ENCODE measurements around the gene WDR33. TPM values are rescaled to one million over a fixed set of nuclear protein-coding genes. Genes with fewer than 3 reads are reported as not detected.

The WDR33 gene
- total and polyA plus RNA-seq, 9 of the 15 experiments (the other 6 are each of a cell fraction or from before 2014, with no cell fraction given): 24.2 to 57.4 (median 38.4) TPM

DNA sequence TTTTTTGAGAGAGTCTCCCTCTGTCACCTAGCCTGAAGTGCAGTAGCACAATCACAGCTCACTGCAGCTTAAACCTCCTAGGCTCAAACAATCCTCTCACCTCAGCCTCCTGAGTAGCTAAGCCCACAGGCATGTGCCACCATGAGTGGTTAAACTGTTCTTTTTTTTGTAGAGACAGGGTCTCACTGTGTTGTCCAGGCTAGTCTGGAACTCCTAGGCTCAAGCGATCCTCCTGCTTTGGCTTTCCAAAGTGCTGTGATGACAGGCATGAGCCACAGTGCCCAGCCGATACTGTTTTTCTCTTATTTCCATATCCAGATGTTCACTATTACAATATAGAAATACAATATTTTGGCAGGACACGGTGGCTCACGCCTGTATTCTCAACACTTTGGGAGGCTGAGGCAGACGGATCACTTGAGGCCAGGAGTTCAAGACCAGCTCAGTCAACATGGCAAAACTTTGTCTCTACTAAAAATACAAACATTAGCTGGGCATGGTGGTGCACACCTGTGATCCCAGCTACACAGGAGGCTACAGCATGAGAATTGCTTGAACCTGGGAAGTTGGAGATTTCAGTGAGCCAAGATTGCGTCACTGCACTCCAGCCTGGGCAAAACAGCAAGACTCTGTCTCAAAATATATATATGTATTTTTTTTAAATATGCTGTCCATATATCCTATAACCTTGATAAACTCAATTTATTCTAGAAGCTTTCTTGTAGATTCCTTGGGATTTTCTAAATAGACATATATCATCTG lies 24.7 kb downstream of the WDR33 start:
- BruUV-seq (replicated peaks): no TSS peak
- Histone ChIP-seq H3K79me2 (ENCODE audit: control insufficient read depth, insufficient read depth, low read length) (peaks cover 60% of the 10 kb centered on the region), H3K36me3 (ENCODE audit: control insufficient read depth, insufficient read depth, low read length) (peaks cover 27% of the 10 kb centered on the region; the same call in 2 of the 3 replicates), H3K9ac (ENCODE audit: insufficient read depth in 1 of 2, low read depth in 2 of 2, low read length in 2 of 2) (no peak overlapping the region), H3K9me3 (replicated peaks; ENCODE audit: control insufficient read depth, insufficient read depth, low read depth, low read length) (no peaks in the 10 kb centered on the region), H2AFZ (ENCODE audit: low read depth, low read length) (no peak overlapping the region), H3K27me3 (ENCODE audit: control insufficient read depth in 2 of 2, insufficient read depth in 2 of 2, low read length in 2 of 2) (no peaks in the 10 kb centered on the region), H3K4me3 (no peak overlapping the region), H3K27ac (ENCODE audit: extremely low read depth, low read depth, low read length) (no peak overlapping the region), H3K9me1 (ENCODE audit: control insufficient read depth, insufficient read depth, low read length) (no peaks in the 10 kb centered on the region), H4K20me1 (replicated peaks; ENCODE audit: control insufficient read depth, insufficient read depth, low read length) (no peaks in the 10 kb centered on the region; the same call in 1 of the 2 replicates), H3K4me1 (replicated peaks in 1 of 2; ENCODE audit: control insufficient read depth in 2 of 2, insufficient read depth in 2 of 2, low read length in 2 of 2) (no peaks in the 10 kb centered on the region), H3K4me2 (ENCODE audit: insufficient read depth, low read length) (no peak overlapping the region)
- intact Hi-C loops (cut with micrococcal nuclease) (no loop called here), in situ Hi-C loops (cut with MboI) (no loop called here)
- DNase-seq (ENCODE audit: extremely low read depth in 1 of 4, low spot score in 3 of 4) (no peak), FAIRE-seq (no peak), ATAC-seq (no peak; the same call in 2 of the 3 replicates)
- TF ChIP-seq CEBPG (CRISPR knock-in tag; IDR thresholded peaks at IDR 0.05) (no peak), CEBPG (tag; conservative IDR thresholded peaks at IDR 0.05 in 1 of 2, IDR thresholded peaks at IDR 0.05 in 1 of 2) (peak; percentile 31 to 42; a peak in 1 of 4 replicates), ELK1 (CRISPR knock-in tag; IDR thresholded peaks at IDR 0.05) (no peak), ZNF121 (CRISPR knock-in tag; conservative IDR thresholded peaks at IDR 0.05) (0 out of 2 replicates have a peak, but pooled peaks have one; percentile 36), POLR2G (IDR thresholded peaks at IDR 0.05; ENCODE audit: low read depth, low read length) (no peak), CBFA2T2 (conservative IDR thresholded peaks at IDR 0.05) (no peak), TEAD4 (IDR thresholded peaks at IDR 0.05; ENCODE audit: low read length) (no peak), TEAD4 (CRISPR knock-in tag; IDR thresholded peaks at IDR 0.05; ENCODE audit: borderline replicate concordance) (no peak), CEBPB (tag; IDR thresholded peaks at IDR 0.05) (peak; percentile 44; the same call in 1 of the 2 replicates)
- 96% methylated on average over 6 of the region's 6 CpGs for WGBS (ENCODE audit: insufficient coverage, low coverage, missing lambda C conversion rate)
- ChIA-PET POLR2A (interaction anchor here (1.3 to 1.7 kb wide), 2 partner anchors 10 to 57 kb away, joined by 3 to 8 read pairs; no protein-coding TSS in a partner anchor), CTCF (ENCODE audit: low intra/inter-chr PET ratio) (no interaction called here)
